NCI-H510A (cell line): Measurements from ENCODE around the gene SLC44A2.

Experiments used
- DNase-seq: peaks from one replicate; lab custom pipeline; 2025; lab: John Stamatoyannopoulos, UW

The SLC44A2 gene

DNA sequence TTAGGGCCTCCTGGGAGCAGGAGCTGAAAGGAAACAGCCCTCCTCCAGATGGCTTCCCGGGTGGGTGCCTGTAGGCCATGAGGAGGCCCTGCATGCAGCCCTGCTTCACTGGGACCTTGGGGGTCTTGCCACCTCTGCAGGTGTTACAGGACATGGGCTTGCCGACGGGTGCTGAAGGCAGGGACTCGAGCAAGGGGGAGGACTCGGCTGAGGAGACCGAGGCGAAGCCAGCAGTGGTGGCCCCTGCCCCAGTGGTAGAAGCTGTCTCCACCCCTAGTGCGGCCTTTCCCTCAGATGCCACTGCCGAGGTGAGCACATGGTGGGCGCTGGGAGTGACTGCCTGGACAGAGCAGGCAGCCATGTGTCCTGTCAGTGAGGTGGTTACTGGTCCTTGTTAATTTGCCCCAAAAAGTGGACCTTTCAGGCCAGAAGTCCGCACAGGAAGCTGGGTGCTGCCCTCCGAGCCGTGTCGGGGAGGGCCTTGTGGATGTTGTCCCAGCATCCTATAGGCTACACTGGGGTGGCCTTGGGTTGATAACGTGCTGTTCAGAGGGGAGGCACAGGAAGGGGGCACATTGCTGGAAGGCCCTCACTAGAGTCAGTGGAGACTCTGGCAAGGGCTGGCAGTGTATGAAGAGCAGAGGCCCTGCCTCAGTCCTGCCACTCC is 57.2 kb downstream of the SLC44A2 start:
- DNase-seq, result no peak

DNA sequence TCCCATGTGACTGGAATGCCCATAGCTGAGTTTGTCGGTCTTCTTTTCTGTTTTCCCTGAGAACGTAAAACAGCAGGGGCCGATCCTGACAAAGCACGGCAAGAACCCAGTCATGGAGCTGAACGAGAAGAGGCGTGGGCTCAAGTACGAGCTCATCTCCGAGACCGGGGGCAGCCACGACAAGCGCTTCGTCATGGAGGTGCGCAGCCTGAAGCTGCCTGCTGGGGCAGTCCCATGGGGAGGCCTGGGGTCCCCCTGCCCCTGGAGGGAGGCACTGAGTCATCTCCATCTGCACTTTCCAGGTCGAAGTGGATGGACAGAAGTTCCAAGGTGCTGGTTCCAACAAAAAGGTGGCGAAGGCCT is 57.7 kb downstream of the SLC44A2 start:
- no peak for DNase-seq

GRCh38 chr19:10683582-10683981 is 58.2 kb downstream of the SLC44A2 start:
- no peak for DNase-seq

DNA sequence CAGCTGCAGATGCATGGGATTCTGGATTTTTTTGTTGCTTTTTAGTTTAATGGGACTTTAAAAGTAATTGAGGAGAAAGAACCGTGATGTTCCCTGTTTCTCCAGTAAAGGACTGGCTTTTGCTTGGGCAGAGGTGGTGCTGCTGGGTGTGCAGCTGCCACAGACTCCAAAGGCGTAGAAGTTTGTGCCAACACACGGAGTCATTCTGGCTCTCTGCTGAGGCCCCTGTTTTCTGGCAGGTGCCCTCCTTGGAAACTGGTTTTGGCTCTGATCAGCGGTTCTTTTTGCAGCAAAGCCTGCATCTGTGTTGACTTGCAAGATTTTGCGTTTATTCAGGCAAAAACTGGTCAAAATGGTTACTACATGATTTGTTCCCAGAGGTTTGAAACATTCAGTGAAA is 59.9 kb downstream of the SLC44A2 start:
- DNase-seq, result no peak

GRCh38 chr19:10686193-10686592 is 60.8 kb downstream of the SLC44A2 start:
- no peak for DNase-seq

DNA sequence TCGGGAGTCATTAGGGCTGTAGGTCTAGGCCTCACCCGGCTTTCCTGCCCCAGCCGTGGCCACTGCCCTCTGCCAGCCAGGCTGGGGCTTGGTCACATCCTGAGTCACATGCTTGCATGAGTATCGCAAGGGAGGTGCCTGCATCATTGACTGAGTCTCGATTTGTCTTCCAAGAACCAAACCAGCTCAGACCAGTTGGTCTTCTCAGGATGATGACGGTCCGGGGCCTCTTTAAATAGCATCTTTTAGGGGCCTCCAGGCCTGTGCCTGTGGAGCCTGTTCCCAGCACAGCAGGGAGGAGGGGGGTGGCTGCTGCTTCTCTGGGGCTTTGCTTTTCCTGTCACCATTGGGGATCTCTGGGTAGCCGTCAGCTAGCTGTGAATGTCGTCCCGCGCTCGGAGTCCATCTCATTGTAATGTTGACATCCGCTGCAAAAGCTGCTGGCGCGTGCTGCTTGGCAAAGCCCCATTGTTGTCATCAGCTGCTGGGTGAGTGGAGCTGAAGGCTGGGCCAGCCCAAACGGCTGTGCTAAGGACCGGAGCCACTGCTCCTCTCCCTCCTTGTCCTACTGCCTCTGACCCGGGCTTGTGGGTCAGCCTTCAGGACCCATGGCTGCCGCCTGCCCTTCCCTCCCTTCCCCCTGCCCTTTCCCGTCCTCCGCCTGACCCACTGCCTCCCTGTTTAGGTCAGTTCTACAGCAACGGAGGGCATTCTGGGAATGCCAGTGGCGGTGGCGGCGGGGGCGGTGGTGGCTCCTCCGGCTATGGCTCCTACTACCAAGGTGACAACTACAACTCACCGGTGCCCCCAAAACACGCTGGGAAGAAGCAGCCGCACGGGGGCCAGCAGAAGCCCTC is 61.5 kb downstream of the SLC44A2 start:
- DNase-seq, result no peak

- DNase-seq, result no peak
Observed at GRCh38 chr19:10687518-10688288, 62.4 kb downstream of the SLC44A2 start.

DNA sequence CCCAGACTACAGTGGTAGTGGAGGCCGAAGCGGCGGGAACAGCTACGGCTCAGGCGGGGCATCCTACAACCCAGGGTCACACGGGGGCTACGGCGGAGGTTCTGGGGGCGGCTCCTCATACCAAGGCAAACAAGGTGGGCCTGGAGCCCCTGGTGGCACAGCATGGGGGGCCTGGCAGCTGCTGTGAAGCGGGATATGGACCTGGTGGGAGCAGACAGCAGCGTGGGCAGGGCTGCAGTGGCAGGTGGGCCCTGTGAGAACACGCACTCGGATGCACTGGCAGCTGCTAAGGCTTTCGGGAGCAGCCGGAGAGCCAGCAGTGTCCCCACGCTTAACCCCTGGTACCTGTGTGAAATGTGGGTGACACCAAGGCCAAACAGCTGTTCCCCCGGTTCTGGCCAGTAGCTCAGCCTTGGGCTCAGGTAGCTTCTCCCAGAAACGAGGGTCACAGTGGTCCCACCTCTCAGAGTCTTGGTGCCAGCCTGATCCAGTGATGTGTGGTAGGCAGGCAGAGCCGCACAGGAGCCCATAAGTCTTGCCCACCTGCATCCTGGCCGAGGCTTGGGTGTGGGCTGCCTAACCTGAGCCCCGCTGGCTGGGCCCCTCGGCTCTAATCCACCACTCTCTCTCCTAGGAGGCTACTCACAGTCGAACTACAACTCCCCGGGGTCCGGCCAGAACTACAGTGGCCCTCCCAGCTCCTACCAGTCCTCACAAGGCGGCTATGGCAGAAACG is 63.4 kb downstream of the SLC44A2 start:
- DNase-seq, result no peak

DNA sequence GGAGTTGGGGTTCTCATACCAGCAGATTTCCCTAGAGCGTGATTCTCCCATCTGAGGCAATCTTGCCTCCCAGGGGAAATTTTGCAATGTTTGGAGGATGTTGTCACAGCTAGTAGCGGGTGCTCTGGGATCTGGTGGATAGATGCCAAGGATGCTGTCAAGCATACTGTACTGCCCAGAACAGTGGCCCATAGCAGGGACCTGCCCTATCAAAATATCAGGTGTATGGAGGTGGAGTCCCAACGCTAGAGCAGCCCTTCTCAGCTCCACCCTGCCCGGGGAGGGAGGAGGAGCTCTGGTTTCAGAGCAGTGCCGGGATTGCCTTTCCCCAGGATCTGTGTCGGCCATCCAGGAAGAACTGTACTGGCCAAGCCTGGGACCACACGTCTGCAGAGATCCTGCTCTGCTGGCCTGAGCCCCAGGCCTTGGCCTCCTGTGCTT is 65.0 kb downstream of the SLC44A2 start:
- DNase-seq, result no peak

DNA sequence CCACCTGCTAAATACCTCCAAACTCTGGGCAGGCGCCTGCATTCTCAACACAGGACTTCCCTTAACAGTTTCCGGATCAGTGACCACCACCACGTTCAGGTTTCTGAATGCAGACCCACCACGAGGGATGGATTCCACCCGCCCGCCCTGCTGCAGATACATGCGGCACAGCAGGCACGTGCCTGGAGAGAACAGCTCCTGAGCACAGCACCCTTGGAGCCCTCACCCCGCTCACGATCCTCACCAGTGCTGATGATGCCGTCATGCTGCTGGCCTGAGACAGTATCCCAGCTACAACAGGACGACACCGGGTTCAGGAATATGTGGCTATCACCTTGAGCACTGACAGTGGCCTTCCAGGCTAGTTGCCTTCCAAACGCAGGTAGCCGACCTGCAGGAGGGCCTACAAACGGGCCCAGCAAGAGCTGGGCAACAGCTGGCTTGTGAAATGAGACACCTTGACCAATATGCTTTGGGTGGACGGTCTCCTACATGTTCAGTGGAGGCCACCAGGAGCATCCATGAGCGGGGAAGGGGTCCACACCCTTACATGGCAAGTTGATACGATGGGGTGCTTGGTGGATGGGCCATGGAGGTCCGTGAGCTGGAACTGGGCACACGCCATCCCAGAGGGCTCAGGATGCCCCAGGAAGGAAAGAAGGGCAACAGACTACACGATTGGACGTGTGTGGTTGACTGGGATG is 66.0 kb downstream of the SLC44A2 start:
- DNase-seq, result no peak

GRCh38 chr19:10691883-10692282 is 66.5 kb downstream of the SLC44A2 start:
- DNase-seq, result no peak

DNA sequence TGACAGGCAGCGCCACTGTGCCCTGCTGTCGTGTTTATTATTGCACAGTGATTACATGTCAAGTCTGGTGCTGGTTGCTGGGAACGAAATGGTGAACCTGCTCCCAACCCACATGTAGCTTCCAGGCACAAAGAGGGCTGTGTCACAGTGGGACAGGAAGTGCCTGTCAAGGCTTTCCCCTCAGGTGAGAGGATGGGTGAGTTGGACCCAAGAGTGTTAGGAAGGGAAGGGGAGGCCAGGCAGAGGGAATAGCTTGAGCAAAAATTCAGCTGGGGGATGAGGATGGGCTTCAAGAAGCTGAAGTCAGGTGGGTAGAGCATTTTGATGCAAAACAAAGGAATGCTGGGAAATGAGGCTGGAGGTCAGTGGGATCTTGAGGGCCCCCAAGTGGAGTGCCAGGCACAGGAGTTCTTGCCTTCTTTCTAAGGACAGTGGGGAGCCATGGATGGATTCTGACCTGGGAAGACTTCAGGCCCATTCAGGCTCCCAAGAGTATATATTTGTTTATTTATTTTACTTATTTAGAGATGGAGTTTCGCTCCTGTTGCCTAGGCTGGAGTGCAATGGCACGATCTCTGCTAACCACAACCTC is 67.4 kb downstream of the SLC44A2 start:
- DNase-seq, result no peak
